ENCODE data around the gene RNF40.
"Not testable (repeated sequence)": the region's sequence is repeated elsewhere in the genome, so short reads cannot be mapped to it uniquely, and the experiment has no call there.

The RNF40 gene

GRCh38 chr16:30785126-30786106 is 23.3 kb downstream of the RNF40 start:
- no peak for DNase-seq

DNA sequence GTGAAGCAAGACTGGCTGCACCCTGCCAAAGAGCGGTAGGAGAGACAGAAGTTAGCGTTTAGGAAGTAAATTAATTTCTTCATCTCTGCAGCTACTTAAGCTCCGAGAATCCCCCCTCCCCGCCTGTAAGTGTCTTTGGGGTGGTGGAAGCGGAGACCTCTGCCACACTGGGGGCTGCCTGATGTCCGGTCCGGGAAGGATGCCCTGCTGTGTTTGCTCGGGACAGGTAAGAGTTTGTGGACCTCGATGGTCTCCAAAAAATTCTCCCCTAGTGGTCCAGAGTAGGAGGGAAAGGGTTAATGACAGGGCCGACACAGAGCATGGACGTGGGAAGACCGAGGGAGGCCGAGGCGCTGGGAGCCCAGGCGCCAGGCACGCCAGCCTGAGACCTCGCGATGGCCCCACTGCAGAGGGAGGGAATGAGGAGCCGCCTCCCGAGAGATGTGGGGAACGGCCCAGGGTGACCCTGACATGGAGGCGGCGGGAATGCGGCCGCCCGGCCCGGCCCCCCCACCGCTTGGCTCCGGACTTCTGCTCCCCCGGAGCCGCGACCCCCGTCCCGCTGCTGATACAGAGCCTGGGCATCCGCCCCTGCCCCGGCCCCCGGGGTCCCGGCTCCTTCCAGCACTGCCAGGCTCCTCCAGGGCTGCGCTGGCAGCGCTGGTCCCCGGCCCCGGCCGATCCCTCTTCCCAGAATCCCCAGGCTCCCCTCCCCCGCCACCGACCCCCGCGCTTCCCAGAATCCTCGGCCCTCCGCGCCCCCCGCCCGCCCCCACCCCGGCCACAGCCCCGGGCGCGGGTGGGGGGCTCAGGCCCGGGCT is 24.2 kb downstream of the RNF40 start:
- no peak for DNase-seq

DNA sequence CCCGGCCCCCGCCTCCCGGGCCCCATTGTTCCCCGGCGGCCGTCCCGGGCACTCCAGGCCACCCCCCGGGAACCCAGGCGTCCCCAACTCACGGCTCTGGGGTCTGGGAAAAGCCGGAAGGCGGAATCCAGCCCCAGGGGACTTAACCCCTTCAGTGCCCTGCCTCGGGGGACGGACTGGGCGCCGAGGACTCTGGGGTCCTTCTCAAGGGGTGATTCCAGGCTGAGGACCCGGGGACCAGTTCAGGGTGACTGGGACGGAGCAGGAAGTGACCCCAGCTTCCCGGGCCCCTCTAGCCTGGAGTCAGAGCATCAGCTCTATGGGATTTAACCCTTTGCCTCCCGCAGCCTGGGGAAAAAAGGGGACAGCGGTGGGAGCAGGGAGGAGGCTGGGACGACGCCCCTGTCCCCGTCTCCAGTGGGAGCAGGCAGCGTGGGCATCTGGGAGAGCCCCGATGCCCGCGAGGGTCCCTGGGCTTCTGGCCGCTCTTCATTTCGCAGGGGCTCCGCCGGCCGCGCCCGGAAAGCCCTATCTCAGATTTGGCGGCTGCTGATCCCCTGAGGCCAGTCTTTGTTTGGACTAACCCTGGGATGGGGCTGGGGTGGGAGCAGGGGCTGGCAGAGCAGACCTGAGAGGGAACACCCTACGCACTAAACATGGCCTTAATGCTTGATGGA is 25.0 kb downstream of the RNF40 start, which contains the start of gene ZNF629:
ZNF629 (minus strand) TSS at position 270 of the 677 bp plus-strand sequence. CDS start 2,723 bp downstream, outside the sequence.
- DNase-seq = no peak

GRCh38 chr16:30787613-30788378 is 25.7 kb downstream of the RNF40 start:
- DNase-seq = no peak

- DNase-seq = no peak
Observed at GRCh38 chr16:30793508-30794069, 31.5 kb downstream of the RNF40 start.

- DNase-seq = no peak
Observed at GRCh38 chr16:30794634-30795033, 32.5 kb downstream of the RNF40 start.

DNA sequence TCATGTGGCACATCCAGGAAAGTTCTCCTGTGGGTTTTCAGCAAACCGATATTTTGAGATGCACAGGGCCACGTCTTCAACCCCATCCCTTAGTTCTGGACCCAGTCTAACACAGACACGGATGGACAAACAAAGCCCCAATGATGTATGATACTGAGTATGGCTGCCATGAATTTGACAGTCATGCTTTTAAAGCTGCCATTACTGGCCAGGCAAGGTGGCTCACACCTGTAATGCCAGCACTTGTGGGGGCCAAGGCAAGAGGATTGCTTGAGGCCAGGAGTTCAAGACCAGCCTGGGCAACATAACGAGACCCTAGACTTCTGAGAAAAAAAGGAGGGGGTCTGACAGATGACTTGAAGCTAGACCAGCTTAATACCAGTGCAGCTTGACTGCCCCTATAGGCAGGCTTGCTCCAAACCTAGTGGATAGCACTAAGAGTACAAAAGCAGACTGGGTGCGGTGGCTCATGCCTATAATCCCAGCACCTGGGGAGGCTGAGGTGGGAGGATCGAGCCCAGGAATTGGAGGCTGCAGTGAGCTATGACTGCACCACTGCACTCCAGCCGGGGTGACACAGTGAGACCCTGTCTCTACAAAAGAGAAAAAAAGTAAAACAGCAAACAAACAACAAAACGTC is 35.7 kb downstream of the RNF40 start:
- DNase-seq = no peak

GRCh38 chr16:30802936-30803335 is 40.8 kb downstream of the RNF40 start:
- no peak for DNase-seq

DNA sequence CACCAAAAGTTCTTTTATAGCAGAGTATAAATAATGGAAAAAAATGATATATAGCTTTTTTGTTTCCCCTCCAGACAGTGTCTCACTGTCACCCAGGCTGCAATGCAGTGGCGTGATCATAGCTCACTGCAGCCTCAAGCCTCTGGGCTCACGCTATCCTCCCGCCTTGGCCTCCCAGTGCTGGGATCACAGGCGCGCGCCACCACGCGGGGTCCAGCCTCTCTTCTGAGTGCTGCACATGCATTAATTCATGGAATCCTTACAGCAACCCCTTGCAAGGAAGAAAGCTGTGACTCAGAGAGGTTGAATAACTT is 42.9 kb downstream of the RNF40 start:
- no peak for DNase-seq

- no peak for DNase-seq
Observed at GRCh38 chr16:30805370-30806169, 43.4 kb downstream of the RNF40 start.

GRCh38 chr16:30808146-30808545 is 46.0 kb downstream of the RNF40 start:
- peak; percentile 22 for DNase-seq

DNA sequence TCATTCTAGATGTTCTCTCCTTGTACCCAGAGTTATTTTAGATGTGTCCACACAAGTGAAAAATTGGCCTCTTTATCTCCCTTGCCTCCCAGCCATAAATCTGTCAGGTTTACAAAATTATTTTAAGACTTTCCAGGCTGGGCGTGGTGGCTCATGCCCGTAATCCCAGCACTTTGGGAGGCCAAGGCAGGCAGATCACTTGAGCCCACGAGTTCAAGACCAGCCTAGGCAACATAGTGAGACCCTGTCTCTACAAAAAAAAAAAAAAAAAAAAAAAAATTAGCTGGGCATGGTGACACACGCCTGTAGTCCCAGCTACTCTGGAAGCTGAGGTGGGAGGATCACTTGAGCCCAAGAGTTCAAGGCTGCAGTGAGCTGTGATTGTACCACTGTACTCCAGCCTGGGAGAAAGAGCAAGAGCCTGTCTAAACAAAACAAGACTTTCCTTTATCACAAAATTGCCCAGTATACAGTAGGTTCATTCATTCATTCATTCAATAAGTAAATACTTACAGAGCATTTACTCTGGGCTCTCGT is 46.8 kb downstream of the RNF40 start:
- not testable (repeated sequence) for DNase-seq

- not testable (repeated sequence) for DNase-seq
Observed at GRCh38 chr16:30809675-30810074, 47.6 kb downstream of the RNF40 start.

DNA sequence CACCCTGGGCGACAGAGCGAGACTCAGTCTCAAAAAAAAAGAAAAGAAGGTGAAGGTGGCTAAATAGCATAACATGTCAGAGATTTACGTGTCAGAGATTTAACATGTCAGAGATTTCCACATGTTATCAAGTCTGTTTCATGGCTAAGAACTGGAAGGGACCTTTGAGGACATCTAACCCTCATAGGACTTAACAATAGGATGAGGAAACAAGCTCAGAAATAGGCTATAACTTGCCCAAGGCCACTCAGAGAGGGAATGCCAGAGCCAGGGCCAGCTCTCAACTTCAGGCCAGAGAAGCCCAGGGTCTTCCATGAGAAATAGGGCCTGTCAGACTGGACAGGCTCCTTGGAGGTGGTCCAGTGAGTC is 51.7 kb downstream of the RNF40 start:
- DNase-seq = no peak

DNA sequence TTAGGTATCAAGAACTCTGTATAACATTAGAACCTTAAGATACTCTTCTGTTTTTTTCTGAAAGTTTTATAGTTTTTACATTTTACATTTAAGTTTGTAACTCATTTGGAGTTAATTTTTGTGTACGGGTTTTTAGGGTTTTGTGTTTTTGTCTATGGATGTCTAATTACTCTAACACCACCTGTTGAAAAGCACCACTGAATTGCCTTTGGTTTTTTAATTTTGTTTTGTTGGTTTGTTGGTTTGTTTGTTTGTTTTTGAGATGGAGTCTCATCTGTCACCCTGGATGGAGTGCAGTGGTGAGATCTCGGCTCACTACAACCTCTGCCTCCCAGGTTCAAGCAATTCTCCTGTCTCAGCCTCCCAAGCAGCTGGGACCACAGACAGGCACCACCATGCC is 54.6 kb downstream of the RNF40 start:
- no peak for DNase-seq

DNA sequence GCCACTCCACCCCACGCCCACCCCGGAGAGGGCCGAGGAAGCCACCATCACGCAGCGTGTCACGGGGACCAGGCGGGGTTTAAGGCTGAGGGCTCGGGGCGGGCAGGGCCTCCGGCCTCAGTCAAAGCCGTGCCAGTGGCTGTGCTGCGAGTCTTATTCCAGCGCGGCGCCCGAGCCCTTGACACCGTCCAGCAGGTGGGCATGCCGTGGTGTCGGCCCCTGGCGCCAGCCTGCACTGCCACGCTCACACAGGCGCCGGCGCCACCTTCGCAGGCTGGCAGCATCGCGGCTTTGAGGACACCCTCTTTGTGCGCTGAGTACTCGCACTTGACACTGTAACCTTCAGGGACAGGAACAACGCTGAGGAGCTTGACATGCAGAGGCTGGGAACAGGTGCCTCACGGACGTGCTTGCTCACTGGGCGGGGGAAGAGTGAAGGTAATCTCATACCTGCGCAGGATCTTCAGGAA is 58.9 kb downstream of the RNF40 start:
- DNase-seq = no peak

DNA sequence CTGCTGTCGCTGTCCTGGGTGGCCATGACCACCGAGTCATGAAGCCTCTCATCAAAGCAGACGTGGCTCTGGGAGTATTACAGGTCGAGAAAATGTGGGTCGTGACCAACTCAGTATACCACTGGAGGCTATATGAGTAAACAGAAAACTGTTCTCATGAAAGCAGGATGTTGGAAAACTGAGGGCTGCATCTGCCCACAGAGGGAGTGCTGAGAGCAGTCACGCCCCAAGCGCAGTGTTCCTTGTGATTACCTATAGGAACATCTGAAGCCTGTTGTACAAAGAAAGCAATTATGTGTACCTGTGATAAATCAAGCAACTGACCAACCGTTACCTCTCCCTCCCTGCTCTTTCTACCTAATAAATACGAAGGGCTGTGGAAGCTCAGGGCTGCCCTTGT is 59.3 kb downstream of the RNF40 start:
- not testable (repeated sequence) for DNase-seq

DNA sequence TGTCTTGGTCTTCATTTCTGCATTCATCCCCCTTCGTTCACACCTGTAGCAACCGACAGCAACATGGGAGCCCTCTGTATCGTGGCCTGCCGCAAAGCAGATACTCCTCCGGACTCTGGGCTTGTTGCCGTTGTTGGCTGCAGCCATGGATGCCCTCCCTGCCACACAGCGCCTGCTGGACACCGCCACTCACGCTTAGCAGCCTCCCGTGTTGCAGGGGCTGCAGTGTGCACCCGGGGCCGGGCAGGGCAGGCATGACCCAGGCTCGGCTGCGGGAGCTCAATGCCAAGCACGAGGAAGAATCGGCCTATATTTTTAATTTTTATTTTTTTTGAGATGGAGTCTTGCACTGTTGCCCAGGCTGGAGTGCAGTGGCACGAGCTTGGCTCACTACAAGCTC is 59.8 kb downstream of the RNF40 start:
- no peak for DNase-seq

All from SIG-M5 (cell line).